HEK293 (cell line): ENCODE data around the gene ASB10.
A peak's percentile ranks its signal among the peaks of the same experiment; 100 is the strongest.

ENCODE experiments used
- BCL11A ChIP-seq: fragments of 450-650 bp; formaldehyde crosslinking; IDR thresholded peaks from 2 replicates; pipeline ENCODE4 v1.5.1; 2016; ENCODE audit warnings: low read depth, missing biosample characterization, missing genetic modification characterization
- BCL6B ChIP-seq: fragments of 450-650 bp; formaldehyde crosslinking; IDR thresholded peaks from 2 replicates; pipeline ENCODE4 v1.5.1; 2017; ENCODE audit warnings: missing biosample characterization, missing genetic modification characterization
- CTCF ChIP-seq: fragments of 450-650 bp; formaldehyde crosslinking; IDR thresholded peaks from 2 replicates; pipeline ENCODE4 v1.5.1; 2016; ENCODE audit warnings: missing biosample characterization, missing genetic modification characterization
- OSR2 ChIP-seq: fragments of 450-650 bp; formaldehyde crosslinking; IDR thresholded peaks from 2 replicates; pipeline ENCODE4 v1.5.1; 2016; ENCODE audit warnings: missing biosample characterization, missing genetic modification characterization
- REST ChIP-seq: fragments of 450-650 bp; formaldehyde crosslinking; IDR thresholded peaks from 2 replicates; pipeline ENCODE4 v1.5.1; 2016; ENCODE audit warnings: missing biosample characterization, missing genetic modification characterization
- SP3 ChIP-seq: fragments of 450-650 bp; formaldehyde crosslinking; IDR thresholded peaks from 2 replicates; pipeline ENCODE4 v1.5.1; 2016; ENCODE audit warnings: missing biosample characterization, missing genetic modification characterization
- TRIM28 ChIP-seq: IDR thresholded peaks from 2 replicates; pipeline ENCODE4 v1.6.1; 2011; ENCODE audit warnings: low read length, control low read depth, borderline replicate concordance
- WT1 ChIP-seq: fragments of 450-650 bp; formaldehyde crosslinking; IDR thresholded peaks from 2 replicates; pipeline ENCODE4 v1.5.1; 2016; ENCODE audit warnings: missing biosample characterization, missing genetic modification characterization
- YY2 ChIP-seq: fragments of 450-650 bp; formaldehyde crosslinking; IDR thresholded peaks from 2 replicates; pipeline ENCODE4 v1.5.1; 2016; ENCODE audit warnings: missing biosample characterization, missing genetic modification characterization
- ZBTB11 ChIP-seq: fragments of 450-650 bp; formaldehyde crosslinking; conservative IDR thresholded peaks from 2 replicates; pipeline ENCODE4 v1.5.1; 2016; ENCODE audit warnings: low read depth, missing biosample characterization, missing genetic modification characterization
- ZBTB20 ChIP-seq: fragments of 450-650 bp; formaldehyde crosslinking; IDR thresholded peaks from 2 replicates; pipeline ENCODE4 v1.5.1; 2016; ENCODE audit warnings: missing biosample characterization, missing genetic modification characterization
- ZBTB48 ChIP-seq: fragments of 450-650 bp; formaldehyde crosslinking; IDR thresholded peaks from 2 replicates; pipeline ENCODE4 v1.5.1; 2016; ENCODE audit warnings: missing biosample characterization, missing genetic modification characterization
- ZBTB7A ChIP-seq: fragments of 450-650 bp; formaldehyde crosslinking; IDR thresholded peaks from 2 replicates; pipeline ENCODE4 v1.5.1; 2016; ENCODE audit warnings: low read depth, missing biosample characterization, missing genetic modification characterization
- ZNF157 ChIP-seq: fragments of 450-650 bp; formaldehyde crosslinking; IDR thresholded peaks from 2 replicates; pipeline ENCODE4 v1.5.1; 2016; ENCODE audit warnings: missing biosample characterization, missing genetic modification characterization
- ZNF280C ChIP-seq: fragments of 450-650 bp; formaldehyde crosslinking; IDR thresholded peaks from 2 replicates; pipeline ENCODE4 v1.5.1; 2016; ENCODE audit warnings: missing biosample characterization, missing genetic modification characterization
- ZNF350 ChIP-seq: fragments of 450-650 bp; formaldehyde crosslinking; IDR thresholded peaks from 2 replicates; pipeline ENCODE4 v1.5.0; 2017; ENCODE audit warnings: missing biosample characterization, mild to moderate bottlenecking, missing genetic modification characterization
- ZNF416 ChIP-seq: fragments of 450-650 bp; formaldehyde crosslinking; IDR thresholded peaks from 2 replicates; pipeline ENCODE4 v1.5.1; 2016; ENCODE audit warnings: missing biosample characterization, missing genetic modification characterization
- ZNF426 ChIP-seq: fragments of 450-650 bp; formaldehyde crosslinking; IDR thresholded peaks from 2 replicates; pipeline ENCODE4 v1.5.1; 2017; ENCODE audit warnings: missing biosample characterization, missing genetic modification characterization, mild to moderate bottlenecking, inconsistent platforms, moderate library complexity
- ZNF488 ChIP-seq: fragments of 450-650 bp; formaldehyde crosslinking; IDR thresholded peaks from 2 replicates; pipeline ENCODE4 v1.5.1; 2016; ENCODE audit warnings: missing biosample characterization, missing genetic modification characterization
- ZNF529 ChIP-seq: fragments of 450-650 bp; formaldehyde crosslinking; IDR thresholded peaks from 2 replicates; pipeline ENCODE4 v1.5.1; 2017; ENCODE audit warnings: missing genetic modification characterization, missing biosample characterization; ENCODE audit not compliant: insufficient replicate concordance
- ZNF548 ChIP-seq: fragments of 450-650 bp; formaldehyde crosslinking; IDR thresholded peaks from 2 replicates; pipeline ENCODE4 v1.5.1; 2016; ENCODE audit warnings: missing biosample characterization, missing genetic modification characterization
- ZNF580 ChIP-seq: fragments of 450-650 bp; formaldehyde crosslinking; IDR thresholded peaks from 2 replicates; pipeline ENCODE4 v1.5.1; 2016; ENCODE audit warnings: missing biosample characterization, missing genetic modification characterization
- ZNF791 ChIP-seq: fragments of 450-650 bp; formaldehyde crosslinking; IDR thresholded peaks from 2 replicates; pipeline ENCODE4 v1.5.1; 2016; ENCODE audit warnings: missing biosample characterization, missing genetic modification characterization
- ZNF830 ChIP-seq: fragments of 450-650 bp; IDR thresholded peaks from 2 replicates; pipeline ENCODE4 v1.5.0; 2018; ENCODE audit warnings: missing biosample characterization, missing genetic modification characterization, low read depth, mild to moderate bottlenecking, moderate library complexity
- ZSCAN30 ChIP-seq: fragments of 450-650 bp; IDR thresholded peaks from 2 replicates; pipeline ENCODE4 v1.5.1; 2018; ENCODE audit warnings: missing biosample characterization, mild to moderate bottlenecking, missing genetic modification characterization, moderate library complexity

The ASB10 gene

GRCh38 chr7:151172273-151173141 lies 14.5 kb downstream of the ASB10 start (continued):
- TF ChIP-seq WT1 (tag by site-specific recombination) (0 out of 2 replicates have a peak, but pooled peaks have one; percentile 29), REST (no peak), ZNF488 (no peak), ZNF580 (peak; percentile 61; the same call in 1 of the 2 replicates), CTCF (tag by site-specific recombination) (peak; percentile 100), ZNF416 (tag by site-specific recombination) (no peak), ZNF157 (tag by site-specific recombination) (no peak), ZNF529 (tag by site-specific recombination) (no peak), ZSCAN30 (tag by site-specific recombination) (peak; percentile 81), ZNF830 (tag by site-specific recombination) (no peak), ZBTB11 (tag by site-specific recombination) (no peak), ZBTB7A (tag by site-specific recombination) (0 out of 2 replicates have a peak, but pooled peaks have one; percentile 46), ZNF280C (no peak), ZNF548 (tag by site-specific recombination) (no peak), ZNF426 (no peak), SP3 (tag by site-specific recombination) (peak; percentile 46; the same call in 1 of the 2 replicates), ZNF350 (tag by site-specific recombination) (no peak), ZBTB20 (tag by site-specific recombination) (peak; percentile 31; the same call in 1 of the 2 replicates), YY2 (tag by site-specific recombination) (no peak), BCL6B (tag by site-specific recombination) (no peak), ZNF791 (tag by site-specific recombination) (no peak), BCL11A (tag by site-specific recombination) (no peak), TRIM28 (peak; percentile 70; the same call in 1 of the 2 replicates), OSR2 (tag by site-specific recombination) (no peak), ZBTB48 (tag by site-specific recombination) (no peak)
